AG04449 (cell line): ENCODE data around the gene RIMS1.
A peak's percentile ranks its signal among the peaks of the same experiment; 100 is the strongest.

Experiments used
- CTCF ChIA-PET: fragments of 350-600 bp; formaldehyde crosslinking; extraction: SDS; loops from one replicate; lab custom pipeline; 2021; ENCODE audit warnings: antibody characterized with exemption; lab: Yijun Ruan, JAX
- POLR2A ChIA-PET: fragments of 400-600, 350-600 bp; formaldehyde crosslinking; extraction: SDS; loops from one replicate; lab custom pipeline; 2020; ENCODE audit warnings: antibody characterized with exemption, inconsistent platforms; lab: Yijun Ruan, JAX
- DNase-seq: peaks from one replicate; pipeline ENCODE4 v3.0.0-alpha.2; 2010; ENCODE audit warnings: low read depth, low spot score
- H3K4me3 ChIP-seq: 2 replicates; pipeline ENCODE4 v1.5.1; 2011; ENCODE audit warnings: low read depth, mild to moderate bottlenecking, control low read depth, low read length
- CTCF ChIP-seq: IDR thresholded peaks from one replicate; pipeline ENCODE4 v1.5.1; 2011; ENCODE audit warnings: mild to moderate bottlenecking, moderate library complexity, low read length, control low read depth, inconsistent platforms; ENCODE audit not compliant: insufficient read depth; ENCODE audit errors: missing control alignments

Gene RIMS1

GRCh38 chr6:72425003-72425681, 538.8 kb downstream of the RIMS1 start:
- CTCF ChIA-PET = interaction anchor here (1.2 to 18.4 kb wide), 3 partner anchors 8 to 160 kb away, joined by 3 to 430 read pairs (median 62); no protein-coding TSS in a partner anchor
- POLR2A ChIA-PET = interaction anchor here (0.7 kb wide), 1 partner anchor 155 kb away, joined by 3 read pairs; no protein-coding TSS in a partner anchor
- no peak for TF ChIP-seq CTCF
- peak; percentile 95 for DNase-seq
- H3K4me3 ChIP-seq = no peak overlapping the region

DNA sequence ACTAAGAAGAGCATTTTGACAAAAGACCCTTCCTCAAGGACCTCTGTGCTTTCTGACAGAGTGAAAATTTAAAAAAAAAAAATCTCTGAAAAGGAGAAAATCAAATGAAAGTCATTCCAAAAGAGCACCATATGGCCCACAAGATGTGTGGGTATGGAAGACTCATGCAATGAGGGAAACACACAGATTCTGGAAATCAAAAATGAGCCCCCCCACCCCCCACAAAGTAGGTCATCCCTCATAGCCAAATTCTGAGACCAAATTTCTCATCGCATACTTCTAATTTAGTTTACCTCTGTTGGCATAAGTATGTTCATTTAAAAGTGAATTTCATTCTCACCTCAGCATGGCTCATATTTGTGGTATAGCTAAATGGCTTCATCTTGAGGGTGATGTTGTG, 554.3 kb downstream of the RIMS1 start:
- no peak overlapping the region for H3K4me3 ChIP-seq
- no peak for DNase-seq
- ChIA-PET CTCF (no interaction called here), POLR2A (no interaction called here)
- no peak for TF ChIP-seq CTCF

DNA sequence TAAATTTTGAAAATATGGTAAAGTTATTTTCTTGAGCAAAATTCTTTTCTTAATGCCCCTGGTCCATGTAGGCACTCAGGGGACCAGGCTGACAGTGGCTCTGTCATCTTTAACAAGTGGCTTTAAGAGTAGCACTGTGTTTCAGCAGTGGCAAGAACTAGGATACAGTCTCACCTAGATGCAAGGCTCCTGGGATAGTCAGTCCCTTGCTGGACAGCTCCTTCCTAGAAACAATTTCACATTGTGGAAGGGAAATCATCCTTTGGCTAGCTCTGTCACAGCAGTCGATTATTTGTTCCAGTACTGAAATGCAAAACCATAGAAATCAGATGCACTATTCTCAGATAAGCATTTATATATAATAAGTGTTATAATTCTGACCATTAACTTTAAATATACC, 560.1 kb downstream of the RIMS1 start:
- ChIA-PET POLR2A (no interaction called here), CTCF (no interaction called here)
- TF ChIP-seq CTCF = no peak
- no peak overlapping the region for H3K4me3 ChIP-seq
- no peak for DNase-seq
